ENCODE measurements around the gene AZIN2. TPM values are rescaled to one million over a fixed set of nuclear protein-coding genes. Genes with fewer than 3 reads are reported as not detected.
"Not testable (repeated sequence)": the region's sequence is repeated elsewhere in the genome, so short reads cannot be mapped to it uniquely, and the experiment has no call there.

AZIN2 gene
- total RNA-seq, 1 donor from 2014 or later, result 7.0 TPM

DNA sequence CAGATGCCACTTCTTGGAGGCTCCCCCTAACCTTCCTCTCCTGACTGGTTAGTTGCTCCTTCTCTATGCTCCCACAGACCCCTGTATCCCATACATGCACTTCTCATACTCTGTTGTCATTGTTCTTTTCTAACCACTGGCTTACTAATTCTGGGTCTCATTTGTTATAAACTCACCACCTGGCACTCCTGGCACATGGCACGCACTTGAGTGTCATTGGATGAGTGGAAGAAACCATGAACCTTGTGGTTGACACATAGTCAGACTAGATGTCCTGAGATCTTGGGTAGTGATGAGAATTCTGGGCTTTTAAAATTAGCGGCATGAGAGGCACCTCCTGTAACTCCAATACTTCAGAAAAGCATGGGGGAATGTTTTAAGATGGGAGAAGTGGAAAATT is 51.6 kb downstream of the AZIN2 start:
- Mint-ChIP-seq H3K9me3 (ENCODE audit: unreplicated experiment) (peaks cover 2% of the 10 kb centered on the region), H3K4me3 (ENCODE audit: unreplicated experiment) (no peak overlapping the region), H3K27me3 (ENCODE audit: unreplicated experiment) (peaks cover 5% of the 10 kb centered on the region), H3K4me1 (ENCODE audit: low read depth, unreplicated experiment) (peaks cover 7% of the 10 kb centered on the region), H3K36me3 (ENCODE audit: unreplicated experiment) (no peaks in the 10 kb centered on the region), H3K27ac (ENCODE audit: unreplicated experiment) (no peak overlapping the region)
- TF ChIP-seq, protein P1, sequence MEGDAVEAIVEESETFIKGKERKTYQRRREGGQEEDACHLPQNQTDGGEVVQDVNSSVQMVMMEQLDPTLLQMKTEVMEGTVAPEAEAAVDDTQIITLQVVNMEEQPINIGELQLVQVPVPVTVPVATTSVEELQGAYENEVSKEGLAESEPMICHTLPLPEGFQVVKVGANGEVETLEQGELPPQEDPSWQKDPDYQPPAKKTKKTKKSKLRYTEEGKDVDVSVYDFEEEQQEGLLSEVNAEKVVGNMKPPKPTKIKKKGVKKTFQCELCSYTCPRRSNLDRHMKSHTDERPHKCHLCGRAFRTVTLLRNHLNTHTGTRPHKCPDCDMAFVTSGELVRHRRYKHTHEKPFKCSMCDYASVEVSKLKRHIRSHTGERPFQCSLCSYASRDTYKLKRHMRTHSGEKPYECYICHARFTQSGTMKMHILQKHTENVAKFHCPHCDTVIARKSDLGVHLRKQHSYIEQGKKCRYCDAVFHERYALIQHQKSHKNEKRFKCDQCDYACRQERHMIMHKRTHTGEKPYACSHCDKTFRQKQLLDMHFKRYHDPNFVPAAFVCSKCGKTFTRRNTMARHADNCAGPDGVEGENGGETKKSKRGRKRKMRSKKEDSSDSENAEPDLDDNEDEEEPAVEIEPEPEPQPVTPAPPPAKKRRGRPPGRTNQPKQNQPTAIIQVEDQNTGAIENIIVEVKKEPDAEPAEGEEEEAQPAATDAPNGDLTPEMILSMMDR (IDR thresholded peaks at IDR 0.05; ENCODE audit: partially characterized antibody, unreplicated experiment), result no peak
- no peak for DNase-seq

DNA sequence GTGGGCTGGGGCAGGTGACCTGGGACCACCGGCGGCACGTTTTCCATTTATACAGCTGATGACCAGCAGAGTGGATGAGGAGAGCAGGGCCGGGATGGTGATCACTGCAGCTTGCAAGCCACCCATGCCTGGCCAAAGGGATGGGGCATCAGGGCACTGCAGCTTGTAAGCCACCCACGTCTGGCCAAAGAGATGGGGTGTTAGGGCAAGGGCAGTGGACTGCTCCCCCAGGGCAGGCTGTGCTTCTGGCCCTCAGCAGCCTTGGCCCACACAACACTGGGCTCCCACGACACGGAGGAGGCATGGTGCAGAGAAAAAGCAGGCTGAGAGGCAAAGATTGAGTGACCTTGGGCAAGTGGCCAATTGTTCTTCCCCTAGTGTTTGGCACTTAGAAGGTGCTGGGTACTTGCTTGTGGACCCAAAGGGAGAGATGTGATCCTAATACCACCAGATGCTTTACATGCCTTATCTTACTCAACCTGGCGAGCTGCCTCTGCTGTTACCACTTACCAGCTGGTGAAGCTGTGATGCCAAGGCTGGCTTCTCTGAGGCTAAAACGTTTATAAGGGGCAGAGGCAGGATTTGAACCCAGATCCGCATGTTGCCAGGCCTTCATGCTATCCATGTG is 52.6 kb downstream of the AZIN2 start:
- peaks cover 15% of the 10 kb centered on the region for H3K4me1 Mint-ChIP-seq (ENCODE audit: low read depth, unreplicated experiment)
- no peak for DNase-seq

DNA sequence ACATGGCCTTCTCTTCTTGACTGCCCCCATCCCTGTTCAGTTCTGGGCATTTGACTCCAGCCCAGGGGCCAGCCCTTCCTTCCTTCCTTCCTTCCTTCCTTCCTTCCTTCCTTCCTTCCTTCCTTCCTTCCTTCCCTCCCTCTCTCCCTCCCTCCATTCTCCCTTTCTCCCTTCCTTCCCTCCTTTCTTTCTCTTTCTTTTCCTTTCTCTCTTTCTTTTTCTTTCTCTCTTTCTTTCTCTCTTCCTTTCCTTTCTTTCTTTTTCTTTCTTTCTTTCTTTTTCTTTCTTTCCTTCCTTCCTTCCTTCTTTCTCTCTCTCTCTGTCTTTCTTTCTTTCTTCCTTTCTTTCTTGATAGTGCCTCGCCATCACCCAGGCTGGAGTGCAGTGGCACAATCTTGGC is 55.1 kb downstream of the AZIN2 start:
- H3K9me3 Mint-ChIP-seq (ENCODE audit: unreplicated experiment); H3K27ac Mint-ChIP-seq (ENCODE audit: unreplicated experiment); H3K27me3 Mint-ChIP-seq (ENCODE audit: unreplicated experiment); DNase-seq; H3K4me3 Mint-ChIP-seq (ENCODE audit: unreplicated experiment); H3K36me3 Mint-ChIP-seq (ENCODE audit: unreplicated experiment): not testable (repeated sequence)
- peaks cover 28% of the 10 kb centered on the region for H3K4me1 Mint-ChIP-seq (ENCODE audit: low read depth, unreplicated experiment)

More for the DNA sequence above, 52.6 kb downstream of the AZIN2 start:
- TF ChIP-seq, protein P1 (IDR thresholded peaks at IDR 0.05; ENCODE audit: partially characterized antibody, unreplicated experiment), result no peak
- no peak overlapping the region for H3K4me3 Mint-ChIP-seq (ENCODE audit: unreplicated experiment)
- H3K27me3 Mint-ChIP-seq (ENCODE audit: unreplicated experiment), result peaks cover 5% of the 10 kb centered on the region
- H3K27ac Mint-ChIP-seq (ENCODE audit: unreplicated experiment), result no peak overlapping the region
- H3K9me3 Mint-ChIP-seq (ENCODE audit: unreplicated experiment), result peaks cover 2% of the 10 kb centered on the region
- H3K36me3 Mint-ChIP-seq (ENCODE audit: unreplicated experiment), result no peaks in the 10 kb centered on the region

DNA sequence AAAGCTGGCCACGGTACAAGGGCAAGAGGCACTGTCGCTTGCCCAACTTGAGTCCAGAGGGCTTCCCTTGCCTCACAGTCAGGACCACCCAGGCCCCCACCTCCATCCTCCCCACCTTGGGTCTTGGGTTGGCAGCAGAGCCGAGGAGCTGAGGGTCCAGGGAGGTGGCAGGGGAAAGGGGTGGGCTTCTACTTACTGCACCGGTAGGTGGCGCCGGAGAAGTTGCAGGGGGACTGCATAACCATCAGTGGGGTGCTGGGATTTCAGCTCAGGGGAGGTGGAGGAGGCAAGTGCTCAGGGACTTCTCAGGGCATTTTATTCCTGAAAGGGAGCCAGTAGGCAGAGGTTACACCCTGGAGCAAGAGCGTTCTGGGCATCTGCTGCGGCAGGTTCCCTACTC is 56.8 kb downstream of the AZIN2 start:
- TF ChIP-seq, protein P1 (IDR thresholded peaks at IDR 0.05; ENCODE audit: partially characterized antibody, unreplicated experiment), result peak; percentile 72
- Mint-ChIP-seq H3K27ac (ENCODE audit: unreplicated experiment) (no peak overlapping the region), H3K36me3 (ENCODE audit: unreplicated experiment) (no peaks in the 10 kb centered on the region), H3K27me3 (ENCODE audit: unreplicated experiment) (peaks cover 6% of the 10 kb centered on the region), H3K9me3 (ENCODE audit: unreplicated experiment) (peaks cover 2% of the 10 kb centered on the region), H3K4me1 (ENCODE audit: low read depth, unreplicated experiment) (peaks cover 35% of the 10 kb centered on the region), H3K4me3 (ENCODE audit: unreplicated experiment) (peak overlapping the region; percentile 1)
- DNase-seq, result peak; percentile 82

DNA sequence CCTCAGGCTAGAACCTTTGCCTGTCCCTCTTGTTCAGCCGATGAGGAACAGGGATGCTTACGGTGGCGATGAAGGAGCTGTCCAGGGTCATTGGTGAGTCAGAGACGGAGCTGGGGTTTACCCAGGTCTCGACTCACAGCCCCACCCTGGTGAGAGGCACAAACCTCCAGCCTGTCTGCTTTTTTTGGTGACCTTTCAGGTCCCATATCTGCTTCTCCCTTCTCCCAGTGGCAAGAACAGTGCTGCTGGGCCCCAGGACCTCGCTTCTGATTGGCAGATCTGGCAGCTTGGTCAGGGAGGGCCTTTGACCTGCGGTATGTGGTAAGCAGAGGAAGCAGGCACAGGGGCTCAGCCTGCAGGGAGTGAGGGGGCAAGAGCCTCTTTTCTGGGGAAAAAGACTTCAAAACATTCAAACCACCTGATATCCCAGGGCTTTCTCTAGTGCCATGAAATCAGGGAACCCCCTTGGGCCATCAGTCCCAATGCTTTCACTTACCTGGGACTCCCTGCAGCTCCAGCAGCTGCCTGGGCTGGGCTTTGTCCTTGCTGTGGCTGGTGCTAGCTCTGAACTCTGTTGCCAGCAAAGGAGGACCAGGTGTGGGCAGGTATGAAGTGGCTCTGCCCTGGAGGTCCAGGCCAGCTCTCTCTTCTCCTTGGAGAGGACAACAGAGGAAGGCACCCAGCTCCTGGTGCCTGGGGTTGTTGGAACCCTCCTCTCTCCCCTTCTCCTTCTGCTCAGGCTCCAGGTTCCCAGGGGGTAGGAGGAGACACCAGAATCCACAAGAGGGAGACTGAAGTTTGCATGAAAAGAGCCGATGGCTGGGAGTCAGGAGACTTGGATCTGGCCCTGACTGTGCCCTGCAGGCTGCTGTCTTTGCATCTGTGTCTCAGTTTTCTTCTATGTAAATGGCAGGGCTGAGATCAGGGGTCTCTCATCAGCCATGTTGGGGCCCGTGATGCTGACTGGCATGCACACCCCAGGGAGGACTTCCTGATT is 59.5 kb downstream of the AZIN2 start:
- no peak for DNase-seq
- peaks cover 2% of the 10 kb centered on the region for H3K9me3 Mint-ChIP-seq (ENCODE audit: unreplicated experiment)
- no peaks in the 10 kb centered on the region for H3K36me3 Mint-ChIP-seq (ENCODE audit: unreplicated experiment)
- H3K27ac Mint-ChIP-seq (ENCODE audit: unreplicated experiment), result peak overlapping the region; percentile 70
- peaks cover 44% of the 10 kb centered on the region for H3K4me1 Mint-ChIP-seq (ENCODE audit: low read depth, unreplicated experiment)
- peak overlapping the region; percentile 20 for H3K4me3 Mint-ChIP-seq (ENCODE audit: unreplicated experiment)
- TF ChIP-seq, protein P1 (IDR thresholded peaks at IDR 0.05; ENCODE audit: partially characterized antibody, unreplicated experiment), result no peak
- H3K27me3 Mint-ChIP-seq (ENCODE audit: unreplicated experiment), result peaks cover 4% of the 10 kb centered on the region
